HEK293 (cell line): Measurements from ENCODE around the gene CACTIN.

Experiments used
- ATF2 ChIP-seq: fragments of 450-650 bp; formaldehyde crosslinking; IDR thresholded peaks from 2 replicates; pipeline ENCODE4 v1.5.1; 2016; ENCODE audit warnings: missing biosample characterization, missing genetic modification characterization, low read depth
- BCL11A ChIP-seq: fragments of 450-650 bp; formaldehyde crosslinking; IDR thresholded peaks from 2 replicates; pipeline ENCODE4 v1.5.1; 2016; ENCODE audit warnings: low read depth, missing biosample characterization, missing genetic modification characterization
- CTCF ChIP-seq: fragments of 450-650 bp; formaldehyde crosslinking; IDR thresholded peaks from 2 replicates; pipeline ENCODE4 v1.5.1; 2016; ENCODE audit warnings: missing biosample characterization, missing genetic modification characterization
- REPIN1 ChIP-seq: fragments of 450-650 bp; formaldehyde crosslinking; IDR thresholded peaks from 2 replicates; pipeline ENCODE4 v1.5.1; 2017; ENCODE audit warnings: missing biosample characterization, missing genetic modification characterization, low read depth
- ZFP3 ChIP-seq: fragments of 450-650 bp; formaldehyde crosslinking; IDR thresholded peaks from 2 replicates; pipeline ENCODE4 v1.5.1; 2016; ENCODE audit warnings: low read depth, missing biosample characterization, missing genetic modification characterization
- ZNF174 ChIP-seq: fragments of 450-650 bp; formaldehyde crosslinking; IDR thresholded peaks from 2 replicates; pipeline ENCODE4 v1.5.0; 2017; ENCODE audit warnings: missing biosample characterization, mild to moderate bottlenecking, missing genetic modification characterization
- ZNF24 ChIP-seq: fragments of 450-650 bp; formaldehyde crosslinking; IDR thresholded peaks from 2 replicates; pipeline ENCODE4 v1.5.1; 2016; ENCODE audit warnings: missing biosample characterization, missing genetic modification characterization
- ZNF274 ChIP-seq, 2 experiments: fragments of 200-500 bp in 1 of 2; fragments of 450-650 bp in 1 of 2; sonication (Bioruptor generic) in 1 of 2; formaldehyde crosslinking in 1 of 2; IDR thresholded peaks; 2 replicates each; pipeline versions ENCODE4 v1.5.1 to v1.6.1; 2014 to 2016; ENCODE audit warnings: borderline replicate concordance in 1 of 2, inconsistent platforms in 1 of 2, low read length in 1 of 2, missing biosample characterization in 1 of 2, missing genetic modification characterization in 1 of 2
- ZNF704 ChIP-seq: fragments of 450-650 bp; formaldehyde crosslinking; IDR thresholded peaks from 2 replicates; pipeline ENCODE4 v1.5.1; 2016; ENCODE audit warnings: missing biosample characterization, missing genetic modification characterization
- TF ChIP-seq, protein P1 (sequence below): fragments of 450-650 bp; formaldehyde crosslinking; IDR thresholded peaks from 2 replicates; pipeline ENCODE4 v1.5.1; 2016; ENCODE audit warnings: missing biosample characterization, missing genetic modification characterization
- TF ChIP-seq, protein P2 (sequence below): fragments of 450-650 bp; IDR thresholded peaks from 2 replicates; pipeline ENCODE4 v1.5.1; 2018; ENCODE audit warnings: missing biosample characterization, missing genetic modification characterization
- TF ChIP-seq, protein P3 (sequence below): fragments of 450-650 bp; formaldehyde crosslinking; IDR thresholded peaks from 2 replicates; pipeline ENCODE4 v1.5.1; 2016; ENCODE audit warnings: missing biosample characterization, missing genetic modification characterization

DNA sequence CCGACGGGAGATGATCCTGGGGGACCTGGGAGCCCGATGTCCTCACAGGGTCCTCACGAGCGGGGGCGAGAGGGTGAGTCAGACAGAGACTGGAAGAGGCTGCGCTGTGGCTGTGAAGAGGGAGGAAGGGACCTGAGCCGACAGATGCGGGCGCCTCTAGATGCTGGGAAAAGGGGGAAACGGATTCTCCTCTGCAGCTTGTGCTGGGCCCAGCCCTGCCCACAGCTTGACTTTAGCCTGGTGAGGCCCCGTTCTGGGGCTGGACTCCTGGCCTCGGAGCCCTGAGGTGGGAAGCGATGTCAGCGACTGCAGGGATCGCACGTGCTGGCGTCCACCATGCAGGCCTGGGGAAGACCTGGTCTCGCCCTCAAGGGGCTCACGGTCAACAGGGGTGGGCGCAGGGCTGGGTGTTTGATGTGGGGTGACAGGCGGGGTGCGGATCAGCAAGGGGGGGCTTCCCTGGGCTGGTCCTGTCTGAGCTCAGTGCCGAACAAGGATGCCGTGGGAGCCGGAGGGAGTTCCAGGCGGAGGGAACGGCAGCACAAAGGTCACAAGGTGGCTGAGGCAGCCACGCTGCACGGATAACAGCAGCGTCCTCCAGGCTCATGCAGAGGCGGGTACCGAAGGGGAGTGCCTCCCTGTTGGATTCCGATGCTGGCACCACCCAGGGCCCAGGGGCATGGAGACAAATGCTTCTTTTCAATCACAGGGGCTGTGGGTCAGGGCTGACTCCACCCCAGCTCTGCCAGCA is 41.9 kb upstream of the CACTIN start:
- TF ChIP-seq, protein P1, sequence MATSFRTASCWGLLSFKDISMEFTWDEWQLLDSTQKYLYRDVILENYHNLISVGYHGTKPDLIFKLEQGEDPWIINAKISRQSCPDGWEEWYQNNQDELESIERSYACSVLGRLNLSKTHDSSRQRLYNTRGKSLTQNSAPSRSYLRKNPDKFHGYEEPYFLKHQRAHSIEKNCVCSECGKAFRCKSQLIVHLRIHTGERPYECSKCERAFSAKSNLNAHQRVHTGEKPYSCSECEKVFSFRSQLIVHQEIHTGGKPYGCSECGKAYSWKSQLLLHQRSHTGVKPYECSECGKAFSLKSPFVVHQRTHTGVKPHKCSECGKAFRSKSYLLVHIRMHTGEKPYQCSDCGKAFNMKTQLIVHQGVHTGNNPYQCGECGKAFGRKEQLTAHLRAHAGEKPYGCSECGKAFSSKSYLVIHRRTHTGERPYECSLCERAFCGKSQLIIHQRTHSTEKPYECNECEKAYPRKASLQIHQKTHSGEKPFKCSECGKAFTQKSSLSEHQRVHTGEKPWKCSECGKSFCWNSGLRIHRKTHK (tag by site-specific recombination), result no peak
- TF ChIP-seq ATF2 (tag by site-specific recombination) (no peak), BCL11A (tag by site-specific recombination) (no peak), REPIN1 (no peak), CTCF (tag by site-specific recombination) (no peak), ZNF704 (no peak), ZNF274 (IDR thresholded peaks at IDR 0.05; ENCODE audit: low read length) (no peak), ZNF274 (tag by site-specific recombination; IDR thresholded peaks at IDR 0.05; ENCODE audit: borderline replicate concordance) (no peak), ZNF24 (tag by site-specific recombination) (no peak), ZFP3 (tag by site-specific recombination) (no peak), ZNF174 (tag by site-specific recombination) (no peak)
- TF ChIP-seq, protein P2, sequence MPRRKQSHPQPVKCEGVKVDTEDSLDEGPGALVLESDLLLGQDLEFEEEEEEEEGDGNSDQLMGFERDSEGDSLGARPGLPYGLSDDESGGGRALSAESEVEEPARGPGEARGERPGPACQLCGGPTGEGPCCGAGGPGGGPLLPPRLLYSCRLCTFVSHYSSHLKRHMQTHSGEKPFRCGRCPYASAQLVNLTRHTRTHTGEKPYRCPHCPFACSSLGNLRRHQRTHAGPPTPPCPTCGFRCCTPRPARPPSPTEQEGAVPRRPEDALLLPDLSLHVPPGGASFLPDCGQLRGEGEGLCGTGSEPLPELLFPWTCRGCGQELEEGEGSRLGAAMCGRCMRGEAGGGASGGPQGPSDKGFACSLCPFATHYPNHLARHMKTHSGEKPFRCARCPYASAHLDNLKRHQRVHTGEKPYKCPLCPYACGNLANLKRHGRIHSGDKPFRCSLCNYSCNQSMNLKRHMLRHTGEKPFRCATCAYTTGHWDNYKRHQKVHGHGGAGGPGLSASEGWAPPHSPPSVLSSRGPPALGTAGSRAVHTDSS (tag by site-specific recombination), result no peak
- TF ChIP-seq, protein P3, sequence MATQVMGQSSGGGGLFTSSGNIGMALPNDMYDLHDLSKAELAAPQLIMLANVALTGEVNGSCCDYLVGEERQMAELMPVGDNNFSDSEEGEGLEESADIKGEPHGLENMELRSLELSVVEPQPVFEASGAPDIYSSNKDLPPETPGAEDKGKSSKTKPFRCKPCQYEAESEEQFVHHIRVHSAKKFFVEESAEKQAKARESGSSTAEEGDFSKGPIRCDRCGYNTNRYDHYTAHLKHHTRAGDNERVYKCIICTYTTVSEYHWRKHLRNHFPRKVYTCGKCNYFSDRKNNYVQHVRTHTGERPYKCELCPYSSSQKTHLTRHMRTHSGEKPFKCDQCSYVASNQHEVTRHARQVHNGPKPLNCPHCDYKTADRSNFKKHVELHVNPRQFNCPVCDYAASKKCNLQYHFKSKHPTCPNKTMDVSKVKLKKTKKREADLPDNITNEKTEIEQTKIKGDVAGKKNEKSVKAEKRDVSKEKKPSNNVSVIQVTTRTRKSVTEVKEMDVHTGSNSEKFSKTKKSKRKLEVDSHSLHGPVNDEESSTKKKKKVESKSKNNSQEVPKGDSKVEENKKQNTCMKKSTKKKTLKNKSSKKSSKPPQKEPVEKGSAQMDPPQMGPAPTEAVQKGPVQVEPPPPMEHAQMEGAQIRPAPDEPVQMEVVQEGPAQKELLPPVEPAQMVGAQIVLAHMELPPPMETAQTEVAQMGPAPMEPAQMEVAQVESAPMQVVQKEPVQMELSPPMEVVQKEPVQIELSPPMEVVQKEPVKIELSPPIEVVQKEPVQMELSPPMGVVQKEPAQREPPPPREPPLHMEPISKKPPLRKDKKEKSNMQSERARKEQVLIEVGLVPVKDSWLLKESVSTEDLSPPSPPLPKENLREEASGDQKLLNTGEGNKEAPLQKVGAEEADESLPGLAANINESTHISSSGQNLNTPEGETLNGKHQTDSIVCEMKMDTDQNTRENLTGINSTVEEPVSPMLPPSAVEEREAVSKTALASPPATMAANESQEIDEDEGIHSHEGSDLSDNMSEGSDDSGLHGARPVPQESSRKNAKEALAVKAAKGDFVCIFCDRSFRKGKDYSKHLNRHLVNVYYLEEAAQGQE, result no peak
